GM18526 (cell line): ENCODE results near the gene CEP131.

Experiments used
- POLR2A ChIP-seq: IDR thresholded peaks from 3 replicates; pipeline ENCODE4 v1.6.1; 2011; ENCODE audit not compliant: insufficient read length; ENCODE audit errors: extremely low read depth

The CEP131 gene

GRCh38 chr17:81183316-81183715 is 39.4 kb downstream of the CEP131 start:
- no peak for TF ChIP-seq POLR2A

GRCh38 chr17:81182596-81182995 is 40.2 kb downstream of the CEP131 start:
- TF ChIP-seq POLR2A: no peak

- TF ChIP-seq POLR2A: no peak
Measured at GRCh38 chr17:81181811-81182185, 41.0 kb downstream of the CEP131 start.

GRCh38 chr17:81180836-81181810 is 41.6 kb downstream of the CEP131 start:
- TF ChIP-seq POLR2A: no peak

- no peak for TF ChIP-seq POLR2A
Measured at GRCh38 chr17:81179861-81180260, 42.9 kb downstream of the CEP131 start.

GRCh38 chr17:81179220-81179619 is 43.5 kb downstream of the CEP131 start:
- no peak for TF ChIP-seq POLR2A

GRCh38 chr17:81178136-81179091 is 44.4 kb downstream of the CEP131 start:
- TF ChIP-seq POLR2A: no peak

GRCh38 chr17:81176666-81177065 is 46.1 kb downstream of the CEP131 start:
- no peak for TF ChIP-seq POLR2A

- no peak for TF ChIP-seq POLR2A
Measured at GRCh38 chr17:81173762-81174155, 49.0 kb downstream of the CEP131 start.

- no peak for TF ChIP-seq POLR2A
Measured at GRCh38 chr17:81173052-81173761, 49.6 kb downstream of the CEP131 start.

- no peak for TF ChIP-seq POLR2A
Measured at GRCh38 chr17:81171941-81172340, 50.8 kb downstream of the CEP131 start.

GRCh38 chr17:81170727-81171494 is 51.9 kb downstream of the CEP131 start:
- TF ChIP-seq POLR2A: no peak

- TF ChIP-seq POLR2A: no peak
Measured at GRCh38 chr17:81169870-81170309, 52.9 kb downstream of the CEP131 start.

- TF ChIP-seq POLR2A: no peak
Measured at GRCh38 chr17:81167638-81168037, 55.1 kb downstream of the CEP131 start.
